OCI-LY3 (cell line): ENCODE results near the gene GUCY1B1.

Experiments used
- H2AFZ ChIP-seq: fragments of 200-600, 300-600 bp; shearing (Covaris generic); 2 replicates; pipeline ENCODE4 v1.6.0; 2014; ENCODE audit warnings: antibody characterized with exemption, low read depth, low read length
- H3K27ac ChIP-seq: fragments of 200-600, 300-600 bp; sonication (generic); 2 replicates; pipeline ENCODE4 v1.5.1; 2014; ENCODE audit warnings: mild to moderate bottlenecking, low read length, moderate library complexity, mixed read lengths
- H3K27me3 ChIP-seq: fragments of 200-600, 300-600 bp; sonication (generic); 2 replicates; pipeline ENCODE4 v1.6.1; 2014; ENCODE audit warnings: low read depth, low read length, mixed read lengths
- H3K36me3 ChIP-seq: fragments of 200-600, 300-600 bp; sonication (generic); replicated peaks from 2 replicates; pipeline ENCODE3; 2014; ENCODE audit warnings: low read depth, low read length, mixed read lengths
- H3K4me1 ChIP-seq: fragments of 300-600, 200-600 bp; sonication (generic); 2 replicates; pipeline ENCODE4 v1.6.1; 2014; ENCODE audit warnings: low read length, mixed read lengths
- H3K4me2 ChIP-seq: fragments of 200-600, 300-600 bp; sonication (generic); 2 replicates; pipeline ENCODE4 v1.6.1; 2014; ENCODE audit warnings: low read length, mixed read lengths
- H3K4me3 ChIP-seq: fragments of 300-600, 200-600 bp; sonication (generic); 2 replicates; pipeline ENCODE4 v1.5.1; 2014; ENCODE audit warnings: antibody characterized with exemption, mild to moderate bottlenecking, low read length, moderate library complexity
- H3K79me2 ChIP-seq: fragments of 300-600, 200-600 bp; shearing (Covaris generic); 2 replicates; pipeline ENCODE4 v1.6.1; 2014; ENCODE audit warnings: mild to moderate bottlenecking, low read length, mixed read lengths
- H3K9ac ChIP-seq: fragments of 300-600, 200-600 bp; shearing (Covaris generic); 2 replicates; pipeline ENCODE4 v1.6.0; 2014; ENCODE audit warnings: mild to moderate bottlenecking, low read length, moderate library complexity
- H3K9me3 ChIP-seq: fragments of 200-600, 300-600 bp; shearing (Covaris generic); 2 replicates; pipeline ENCODE4 v1.6.1; 2014; ENCODE audit warnings: low read length, mixed read lengths; ENCODE audit not compliant: insufficient read depth
- H4K20me1 ChIP-seq: fragments of 200-600, 300-600 bp; sonication (generic); 2 replicates; pipeline ENCODE4 v1.6.1; 2016; ENCODE audit warnings: low read length, mixed read lengths; ENCODE audit not compliant: insufficient read depth
- EZH2phosphoT487 ChIP-seq: fragments of 200-600 bp; shearing (Covaris generic); IDR thresholded peaks from 2 replicates; pipeline ENCODE4 v1.6.1; 2018; ENCODE audit warnings: antibody characterized with exemption, mixed run types, low read depth
- TF ChIP-seq, protein P1 (sequence below): fragments of 200-600, 300-600 bp; sonication (generic); IDR thresholded peaks from 2 replicates; pipeline ENCODE4 v1.5.1; 2014; ENCODE audit warnings: antibody characterized with exemption, low read length, low read depth

Gene GUCY1B1

DNA sequence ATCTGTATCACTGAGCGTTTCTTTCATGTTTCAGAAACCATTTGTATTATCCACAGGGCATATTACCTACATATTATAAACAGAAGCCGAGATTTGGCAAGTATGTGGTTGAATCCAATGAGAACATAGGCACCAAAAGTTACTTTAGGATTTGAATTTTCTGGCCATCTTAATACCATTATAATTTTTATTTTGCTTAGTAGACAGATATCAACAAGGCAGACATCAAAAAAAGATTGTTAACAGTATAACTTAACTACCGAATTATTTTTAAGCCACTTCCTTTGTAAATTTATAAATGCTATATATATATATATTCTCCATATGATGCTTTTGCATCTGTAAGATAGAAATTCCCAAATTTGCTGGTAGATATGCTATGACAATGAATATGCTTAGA is 2.2 kb downstream of the GUCY1B1 start:
- Histone ChIP-seq H3K79me2 (no peaks in the 10 kb centered on the region), H3K9me3 (no peaks in the 10 kb centered on the region), H3K4me1 (no peaks in the 10 kb centered on the region), H4K20me1 (no peaks in the 10 kb centered on the region), H3K4me3 (no peak overlapping the region), H2AFZ (no peak overlapping the region; the same call in 1 of the 2 replicates), H3K36me3 (no peaks in the 10 kb centered on the region), H3K9ac (no peak overlapping the region), H3K27ac (no peak overlapping the region), H3K27me3 (no peaks in the 10 kb centered on the region), H3K4me2 (no peak overlapping the region)
- TF ChIP-seq, protein P1, sequence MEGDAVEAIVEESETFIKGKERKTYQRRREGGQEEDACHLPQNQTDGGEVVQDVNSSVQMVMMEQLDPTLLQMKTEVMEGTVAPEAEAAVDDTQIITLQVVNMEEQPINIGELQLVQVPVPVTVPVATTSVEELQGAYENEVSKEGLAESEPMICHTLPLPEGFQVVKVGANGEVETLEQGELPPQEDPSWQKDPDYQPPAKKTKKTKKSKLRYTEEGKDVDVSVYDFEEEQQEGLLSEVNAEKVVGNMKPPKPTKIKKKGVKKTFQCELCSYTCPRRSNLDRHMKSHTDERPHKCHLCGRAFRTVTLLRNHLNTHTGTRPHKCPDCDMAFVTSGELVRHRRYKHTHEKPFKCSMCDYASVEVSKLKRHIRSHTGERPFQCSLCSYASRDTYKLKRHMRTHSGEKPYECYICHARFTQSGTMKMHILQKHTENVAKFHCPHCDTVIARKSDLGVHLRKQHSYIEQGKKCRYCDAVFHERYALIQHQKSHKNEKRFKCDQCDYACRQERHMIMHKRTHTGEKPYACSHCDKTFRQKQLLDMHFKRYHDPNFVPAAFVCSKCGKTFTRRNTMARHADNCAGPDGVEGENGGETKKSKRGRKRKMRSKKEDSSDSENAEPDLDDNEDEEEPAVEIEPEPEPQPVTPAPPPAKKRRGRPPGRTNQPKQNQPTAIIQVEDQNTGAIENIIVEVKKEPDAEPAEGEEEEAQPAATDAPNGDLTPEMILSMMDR = no peak
- no peak for TF ChIP-seq EZH2phosphoT487

DNA sequence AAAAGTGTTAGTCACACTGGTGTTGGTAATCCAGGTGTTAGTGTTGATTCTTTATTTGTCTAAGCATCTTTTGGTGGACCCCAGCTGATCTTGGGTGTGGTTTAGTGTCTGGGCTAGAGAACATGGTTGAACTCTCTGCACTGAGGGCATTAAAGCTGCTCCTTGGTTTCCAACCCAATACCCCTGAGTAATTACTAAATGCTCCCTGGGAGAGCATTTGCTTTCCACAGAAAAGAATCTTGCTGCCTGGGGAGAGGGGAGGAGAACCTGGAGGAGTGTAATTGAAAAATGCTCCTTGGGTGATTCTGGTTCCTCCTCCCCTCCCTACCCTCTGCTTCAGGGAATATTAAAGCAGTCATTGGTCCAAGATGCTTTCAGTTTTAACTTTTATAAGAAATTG is 3.1 kb downstream of the GUCY1B1 start:
- no peaks in the 10 kb centered on the region for H3K79me2 ChIP-seq
- H3K27me3 ChIP-seq = no peaks in the 10 kb centered on the region
- no peaks in the 10 kb centered on the region for H3K4me1 ChIP-seq
- no peak overlapping the region for H3K9ac ChIP-seq
- no peaks in the 10 kb centered on the region for H4K20me1 ChIP-seq
- no peak overlapping the region for H3K27ac ChIP-seq
- no peaks in the 10 kb centered on the region for H3K9me3 ChIP-seq
- H3K36me3 ChIP-seq = no peaks in the 10 kb centered on the region
- no peak overlapping the region for H3K4me2 ChIP-seq
- TF ChIP-seq EZH2phosphoT487 = no peak
- TF ChIP-seq, protein P1 = no peak
- no peak overlapping the region for H3K4me3 ChIP-seq
- no peak overlapping the region for H2AFZ ChIP-seq

DNA sequence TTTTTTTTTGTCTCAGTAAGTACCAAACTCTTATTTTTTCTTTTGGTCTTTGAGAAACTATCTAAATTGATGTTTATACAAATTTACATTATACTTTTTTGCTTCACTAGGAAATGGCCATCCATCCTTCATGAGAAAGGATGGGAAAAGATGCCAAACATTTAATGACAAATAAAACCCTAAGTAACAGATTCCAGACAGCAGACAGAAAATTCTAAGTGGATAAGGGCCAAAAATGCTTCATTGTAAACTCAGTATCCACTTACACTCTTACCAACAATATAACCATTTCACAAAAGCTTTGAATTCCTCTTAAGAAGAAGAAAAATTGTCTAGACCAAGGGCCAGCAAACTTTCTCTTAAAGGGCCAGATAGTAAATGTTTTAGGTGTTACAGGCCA is 3.5 kb downstream of the GUCY1B1 start:
- no peak overlapping the region for H3K9ac ChIP-seq
- H2AFZ ChIP-seq = no peak overlapping the region
- no peaks in the 10 kb centered on the region for H3K4me1 ChIP-seq
- no peaks in the 10 kb centered on the region for H3K27me3 ChIP-seq
- H3K9me3 ChIP-seq = no peaks in the 10 kb centered on the region
- no peak overlapping the region for H3K4me2 ChIP-seq
- TF ChIP-seq EZH2phosphoT487 = no peak
- TF ChIP-seq, protein P1 = no peak
- no peak overlapping the region for H3K27ac ChIP-seq
- H4K20me1 ChIP-seq = no peaks in the 10 kb centered on the region
- no peaks in the 10 kb centered on the region for H3K79me2 ChIP-seq
- no peaks in the 10 kb centered on the region for H3K36me3 ChIP-seq
- H3K4me3 ChIP-seq = no peak overlapping the region

DNA sequence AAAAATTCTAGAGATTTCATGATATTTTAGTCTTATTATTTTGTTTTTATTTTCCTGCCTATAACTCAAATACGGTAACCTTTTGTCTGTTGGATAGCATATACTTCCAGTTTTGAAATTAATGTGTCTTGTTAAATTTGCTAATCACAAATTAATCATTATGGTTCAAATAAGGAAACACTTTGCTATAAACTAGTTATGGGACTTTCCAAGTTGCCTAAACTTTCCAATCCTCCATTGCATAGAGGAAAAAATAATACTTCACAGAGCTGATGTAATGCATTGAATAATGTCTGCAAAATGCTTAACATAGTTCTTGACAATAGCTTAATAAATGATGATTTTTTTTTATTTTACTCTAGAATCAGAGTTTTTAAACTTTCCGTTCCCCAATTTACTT is 4.7 kb downstream of the GUCY1B1 start:
- TF ChIP-seq, protein P1 = no peak
- TF ChIP-seq EZH2phosphoT487 = no peak
- Histone ChIP-seq H3K9me3 (no peaks in the 10 kb centered on the region), H3K4me1 (no peaks in the 10 kb centered on the region), H4K20me1 (no peaks in the 10 kb centered on the region), H3K4me3 (no peak overlapping the region), H3K4me2 (no peak overlapping the region), H3K9ac (no peak overlapping the region), H2AFZ (no peak overlapping the region), H3K27me3 (no peaks in the 10 kb centered on the region), H3K27ac (no peak overlapping the region), H3K36me3 (no peaks in the 10 kb centered on the region), H3K79me2 (no peaks in the 10 kb centered on the region)
